ENCODE measurements around the gene TNPO1.

GRCh38 chr5:72811849-72812248 lies 4.6 kb upstream of the TNPO1 start:
- TF ChIP-seq CTCF (conservative IDR thresholded peaks at IDR 0.05 in 1 of 2, IDR thresholded peaks at IDR 0.05 in 1 of 2; ENCODE audit: low read depth in 1 of 2, low read length in 2 of 2), result no peak
- no peak for TF ChIP-seq EZH2 (IDR thresholded peaks at IDR 0.05; ENCODE audit: low read length, missing control alignments)
